HS-27A (cell line): ENCODE data around the gene NKX6-2.

Experiments
- DNase-seq: peaks from one replicate; pipeline ENCODE4 v3.0.0-alpha.2; 2012; ENCODE audit warnings: low read depth, missing footprints

NKX6-2 gene

GRCh38 chr10:132735923-132736391 lies 50.0 kb downstream of the NKX6-2 start:
- DNase-seq = no peak

GRCh38 chr10:132735341-132735775 lies 50.6 kb downstream of the NKX6-2 start:
- DNase-seq = no peak

- no peak for DNase-seq
These were observed 52.0 kb downstream of the NKX6-2 start for GRCh38 chr10:132733926-132734325.
